Measurements from ENCODE around the gene PHC1.

- TF ChIP-seq POLR2A (IDR thresholded peaks at IDR 0.05; ENCODE audit: low read length) (no peak), GATA1 (IDR thresholded peaks at IDR 0.05; ENCODE audit: low read depth, low read length) (no peak)
Measured at GRCh38 chr12:8950702-8951478, 36.6 kb downstream of the PHC1 start.
